ENCODE results near the gene PPP1R9A.

PPP1R9A gene

DNA sequence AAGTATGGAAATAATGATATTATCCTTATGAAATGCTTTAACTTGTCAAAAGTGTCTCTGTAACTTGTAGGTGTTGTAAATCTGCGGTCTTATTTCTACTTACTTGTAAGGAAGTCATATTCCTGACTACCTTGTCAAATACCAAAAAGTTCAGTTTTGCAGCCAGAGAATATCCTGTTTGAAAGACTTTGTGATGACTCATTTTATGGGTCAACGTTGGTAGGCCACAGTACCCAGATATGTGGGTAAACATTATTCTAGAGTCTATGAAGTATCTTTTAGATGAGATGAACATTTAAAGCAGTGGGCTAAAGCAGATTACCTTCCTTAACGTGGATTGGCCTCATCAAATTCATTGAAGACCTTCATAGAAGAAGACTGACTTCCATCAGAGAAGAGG, 195.3 kb downstream of the PPP1R9A start:
- no peak for DNase-seq

- DNase-seq = no peak
Measured at GRCh38 chr7:95104739-95105138, 197.3 kb downstream of the PPP1R9A start.

DNA sequence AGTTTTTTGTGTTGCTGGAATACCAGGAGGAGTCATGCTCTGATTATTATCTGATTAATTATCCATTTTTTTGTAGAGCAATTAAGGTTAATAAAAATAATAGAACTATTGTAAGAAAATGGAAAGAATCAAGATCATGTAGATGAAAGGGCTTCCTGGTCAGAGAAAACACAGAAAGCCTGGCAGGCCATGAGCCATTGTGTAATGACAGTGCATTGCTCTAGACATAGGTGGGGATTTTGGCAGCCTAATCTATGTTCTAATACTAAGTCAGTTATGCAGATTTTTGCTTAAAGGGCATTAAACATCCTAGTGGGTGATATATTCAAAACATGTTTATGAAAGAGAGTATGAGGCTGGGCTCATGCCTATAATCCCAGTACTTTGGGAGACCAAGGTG, 198.2 kb downstream of the PPP1R9A start:
- no peak for DNase-seq

DNA sequence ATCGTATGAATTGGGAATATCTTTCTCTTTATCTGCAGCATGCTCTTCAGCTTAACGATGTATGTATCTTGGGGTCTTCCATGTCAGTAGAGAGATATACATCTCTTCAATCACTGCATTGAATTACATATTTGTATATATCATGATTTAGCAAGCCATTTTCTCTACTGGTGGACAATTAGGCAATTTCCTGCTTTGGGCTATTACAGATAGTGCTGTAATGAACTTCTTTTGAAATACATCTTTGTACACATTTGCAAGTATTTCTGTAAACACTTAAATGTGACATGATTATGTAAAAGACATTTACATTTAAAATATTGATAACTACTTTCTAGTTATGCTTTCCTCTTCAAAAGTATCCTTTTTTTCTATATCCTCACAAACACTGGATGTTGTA, 199.0 kb downstream of the PPP1R9A start:
- no peak for DNase-seq

GRCh38 chr7:95110707-95111106, 203.3 kb downstream of the PPP1R9A start:
- DNase-seq = no peak

DNA sequence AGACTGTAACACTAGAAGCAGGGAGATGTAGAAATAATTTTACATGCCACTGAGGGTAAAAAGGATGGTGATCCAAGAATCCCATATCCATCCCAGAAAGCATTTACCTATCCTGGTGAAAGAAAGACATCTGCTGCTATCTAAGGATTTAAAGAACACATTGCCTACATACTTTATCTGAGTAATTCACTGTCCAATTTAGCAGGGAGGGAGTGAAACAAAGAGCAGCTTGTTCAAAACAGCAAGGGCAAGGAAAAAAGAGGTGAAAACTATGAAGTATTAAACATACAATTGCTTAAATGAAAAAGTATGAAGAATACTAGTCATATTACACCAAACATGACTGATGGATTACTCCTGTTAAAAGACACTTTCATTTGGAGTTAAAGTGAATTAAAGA, 206.2 kb downstream of the PPP1R9A start:
- DNase-seq = no peak

DNA sequence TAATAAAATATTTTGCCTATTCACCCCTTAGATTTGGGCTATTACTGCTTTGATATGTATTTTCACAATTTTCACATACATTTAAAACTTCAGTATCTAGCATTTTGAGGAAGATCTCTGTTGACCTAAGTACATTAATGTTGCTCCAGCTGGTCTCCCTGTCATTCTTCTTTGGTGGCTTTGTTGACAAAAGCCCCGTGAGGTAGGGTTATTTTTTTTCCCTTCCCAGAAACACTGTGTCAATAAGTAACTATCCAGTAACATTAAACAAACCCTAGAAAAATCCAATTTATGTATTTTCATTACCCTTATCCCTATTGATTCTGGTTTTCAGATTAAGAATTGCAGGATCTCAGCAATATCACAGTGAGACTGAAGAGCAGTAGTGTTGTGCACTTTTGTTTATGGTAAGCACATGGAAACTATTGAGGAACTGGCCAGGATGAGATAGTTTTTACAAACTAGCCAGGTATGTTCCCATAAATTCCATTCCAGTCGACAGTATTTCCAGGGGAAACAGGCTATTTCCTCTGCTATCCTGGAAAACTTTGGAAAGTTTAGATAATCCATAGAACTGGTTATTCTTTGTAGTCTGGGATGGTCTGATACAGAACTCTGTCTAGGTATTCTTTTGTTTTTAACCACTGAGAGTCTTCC, 218.8 kb downstream of the PPP1R9A start:
- DNase-seq = no peak

DNA sequence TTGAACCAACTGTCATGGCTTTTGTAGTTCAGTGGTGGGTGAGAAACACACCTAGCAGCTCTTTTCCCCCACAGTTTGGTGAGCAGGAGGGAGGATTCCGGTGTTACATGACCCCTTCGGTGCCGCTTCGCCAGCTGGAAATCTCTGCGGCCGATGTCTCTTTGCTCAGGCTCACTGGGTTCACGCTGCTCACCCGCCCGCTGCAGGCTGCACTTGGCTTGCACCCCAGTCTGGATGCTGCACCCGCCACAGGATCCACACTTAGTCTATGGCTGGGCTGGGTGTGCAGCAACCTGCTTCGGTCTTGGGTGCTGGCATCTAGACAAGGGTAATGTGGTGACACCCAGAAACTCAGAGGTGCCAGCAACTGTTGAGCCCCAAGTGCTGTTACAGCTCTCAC, 225.1 kb downstream of the PPP1R9A start:
- DNase-seq = no peak

- DNase-seq = no peak
Measured at GRCh38 chr7:95139922-95140321, 232.5 kb downstream of the PPP1R9A start.

DNA sequence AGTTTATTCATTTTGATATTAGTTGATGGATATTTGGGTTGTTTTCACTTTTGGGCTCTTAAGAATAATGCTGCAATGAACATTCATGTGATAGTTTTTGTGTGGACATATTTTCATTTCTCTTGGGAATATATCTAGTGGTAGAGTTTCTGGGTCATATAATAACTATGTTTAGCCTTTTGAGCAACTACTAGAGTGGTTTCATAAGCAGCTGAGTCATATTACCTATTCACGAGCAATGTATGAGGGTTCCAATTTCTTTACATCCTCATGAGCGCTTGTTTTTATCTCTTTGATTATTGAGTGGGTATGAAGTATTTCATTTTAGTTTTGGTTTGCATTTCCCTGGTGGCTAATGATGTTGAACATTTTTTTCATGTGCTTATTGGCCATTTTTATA, 234.4 kb downstream of the PPP1R9A start:
- DNase-seq = no peak

DNA sequence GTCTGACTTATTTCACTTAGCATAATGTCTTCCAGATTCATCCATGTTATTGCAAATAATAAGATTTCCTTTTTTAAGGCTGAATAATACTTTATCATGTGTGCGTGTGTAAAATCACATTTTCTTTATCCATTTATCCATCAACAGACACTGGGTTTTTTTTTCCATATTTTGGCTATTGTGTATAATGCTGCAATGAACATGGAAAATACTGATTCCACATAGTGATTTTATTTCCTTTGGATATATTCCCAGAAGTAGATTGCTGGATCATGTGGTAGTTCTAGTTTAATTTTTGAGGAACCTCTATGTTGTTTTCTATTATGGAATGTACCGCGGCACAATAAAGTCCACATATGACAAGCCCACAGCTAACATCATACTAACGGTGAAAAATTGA, 236.9 kb downstream of the PPP1R9A start:
- no peak for DNase-seq

DNA sequence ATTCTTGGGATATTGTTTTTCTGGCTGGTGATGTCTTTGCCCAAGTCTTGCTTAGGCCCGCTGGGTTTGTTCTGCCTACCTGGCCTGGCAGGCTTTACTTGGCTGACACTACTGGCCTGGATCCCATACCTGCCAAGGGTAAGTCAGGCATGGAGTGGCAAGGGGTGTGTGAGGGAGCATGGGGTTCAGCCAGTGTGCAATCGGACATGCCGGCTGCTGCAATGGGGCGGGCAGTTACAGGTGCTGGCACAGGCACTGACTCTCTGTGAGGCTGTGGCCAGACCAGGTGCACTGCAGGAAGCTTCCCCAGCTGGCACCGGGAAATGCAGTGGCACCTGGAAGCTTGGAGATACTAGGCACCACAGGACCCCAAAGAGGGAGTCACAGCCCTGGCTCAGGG, 248.6 kb downstream of the PPP1R9A start:
- no peak for DNase-seq

DNA sequence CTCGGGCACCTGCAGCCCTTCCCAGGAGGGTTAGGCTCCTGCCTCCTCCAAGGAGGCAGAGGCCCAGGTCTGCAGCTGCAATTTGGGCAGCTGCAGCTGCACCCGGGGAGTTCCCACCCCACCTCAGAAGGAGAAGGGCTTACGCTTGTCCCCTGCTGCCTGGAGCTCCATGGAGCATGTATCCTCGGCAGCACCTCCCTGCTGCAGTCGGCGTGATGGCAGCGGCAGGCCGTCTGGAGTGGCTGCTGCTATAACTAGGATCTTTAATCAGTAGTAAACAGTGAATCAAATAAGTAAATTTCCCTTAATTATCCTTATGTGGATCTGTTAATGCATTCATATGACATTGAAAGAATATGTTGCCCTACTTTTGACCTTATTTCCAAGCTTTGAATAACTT, 250.0 kb downstream of the PPP1R9A start:
- DNase-seq = no peak

DNA sequence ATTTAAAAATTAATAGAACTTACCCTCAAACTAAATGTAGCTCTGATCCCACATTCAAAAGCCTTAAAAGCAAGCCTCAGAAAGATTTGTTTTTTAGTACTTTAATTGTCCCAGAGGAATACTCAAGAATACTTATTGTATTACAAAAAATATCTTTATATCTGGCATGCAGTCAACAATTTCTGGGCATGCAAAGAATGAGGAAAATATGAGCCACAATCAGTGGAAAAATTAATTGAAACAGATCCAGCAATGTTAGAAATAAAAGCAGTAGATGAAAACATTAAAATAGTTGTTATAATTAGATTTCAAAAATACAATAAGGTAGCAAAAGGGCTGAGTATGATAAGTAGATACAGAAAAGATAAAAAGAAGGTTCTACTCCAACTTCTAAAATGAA, 262.3 kb downstream of the PPP1R9A start:
- no peak for DNase-seq

- no peak for DNase-seq
Measured at GRCh38 chr7:95172420-95172819, 265.0 kb downstream of the PPP1R9A start.

GRCh38 chr7:95190515-95190914, 283.1 kb downstream of the PPP1R9A start:
- DNase-seq = no peak

GRCh38 chr7:95191795-95192194, 284.4 kb downstream of the PPP1R9A start:
- DNase-seq = no peak

DNA sequence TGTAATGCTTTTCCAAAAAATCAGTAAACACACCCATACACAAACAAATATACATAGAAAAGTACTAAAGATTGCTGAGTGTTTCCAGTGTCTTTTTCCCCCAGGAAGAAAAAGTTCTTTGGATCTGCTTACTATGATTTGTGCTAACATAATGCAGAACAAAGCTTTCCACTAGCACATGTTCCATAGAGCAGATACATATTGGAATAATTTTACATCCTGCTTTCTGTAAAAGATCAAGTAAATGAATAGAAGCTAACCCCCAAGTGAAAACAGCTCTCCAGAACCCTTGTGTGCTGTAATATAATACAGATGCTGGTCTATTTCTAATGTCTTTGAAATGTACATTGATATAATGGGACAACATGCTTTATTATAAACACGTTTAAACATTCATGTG, 291.5 kb downstream of the PPP1R9A start:
- no peak for DNase-seq

GRCh38 chr7:95199779-95200558, 292.6 kb downstream of the PPP1R9A start:
- no peak for DNase-seq

GRCh38 chr7:95200741-95201140, 293.3 kb downstream of the PPP1R9A start:
- no peak for DNase-seq

DNA sequence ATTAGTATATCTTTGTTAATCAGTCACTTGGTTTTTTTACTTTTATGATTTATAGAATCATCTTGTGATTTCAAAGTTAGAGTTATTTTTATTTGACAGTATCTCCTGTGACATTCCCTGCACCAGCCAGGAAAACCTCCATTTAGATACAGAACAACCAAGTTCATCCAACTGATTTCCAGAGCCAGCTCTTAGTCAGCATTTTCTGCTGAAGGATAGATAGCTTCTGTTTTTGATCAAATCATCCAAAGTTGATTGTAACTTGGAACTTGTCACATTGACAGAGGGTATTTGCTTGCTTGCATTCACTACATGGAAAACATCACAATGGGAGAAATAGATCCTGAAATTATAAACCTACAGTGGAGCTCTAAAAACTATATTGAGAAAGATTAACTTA, 294.3 kb downstream of the PPP1R9A start:
- no peak for DNase-seq

- DNase-seq = no peak
Measured at GRCh38 chr7:95204618-95205017, 297.2 kb downstream of the PPP1R9A start.

DNA sequence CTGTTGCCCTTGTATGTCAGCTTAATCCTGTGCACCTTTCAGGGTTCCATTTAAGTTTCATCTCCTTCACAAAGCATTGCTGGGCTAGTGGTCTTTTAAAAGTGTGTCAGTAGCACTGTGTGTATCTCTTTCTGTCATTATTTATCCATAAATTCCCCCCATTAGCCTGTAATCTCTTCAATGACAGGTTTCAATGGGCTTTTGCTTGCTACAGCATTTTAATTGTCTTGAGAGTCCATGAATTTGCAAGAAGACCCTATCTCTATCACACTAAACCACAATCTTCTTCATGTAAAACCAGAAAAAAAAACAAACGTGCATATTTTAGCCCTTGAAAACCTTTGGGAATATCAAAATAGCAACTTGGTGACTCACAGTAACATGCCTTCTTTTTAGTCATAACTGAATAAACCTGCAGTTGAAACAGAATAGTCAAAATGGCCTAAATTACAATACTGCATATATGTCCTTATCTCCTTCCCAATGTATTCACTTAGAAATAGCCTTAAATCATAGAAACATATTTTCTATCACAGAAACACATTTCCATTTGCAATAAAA, 298.4 kb downstream of the PPP1R9A start:
- no peak for DNase-seq

DNA sequence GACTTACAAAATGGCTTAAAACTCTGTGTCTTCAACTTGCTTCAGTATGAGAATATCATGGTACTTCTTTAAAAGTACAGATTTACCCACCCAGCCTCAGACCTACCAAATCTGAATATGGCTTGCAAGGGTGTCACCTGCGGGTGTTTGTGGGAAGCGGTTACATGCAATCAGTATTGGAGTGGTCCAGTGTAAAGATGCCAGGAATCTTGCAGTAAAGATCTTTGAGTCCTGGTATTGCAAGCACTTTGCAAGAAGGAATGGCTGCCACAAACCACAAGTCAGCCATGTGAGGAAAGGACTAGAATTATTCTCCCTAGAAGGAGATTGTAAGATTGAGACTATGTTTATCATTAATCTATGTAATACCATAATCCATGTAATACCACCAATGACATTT, 301.9 kb downstream of the PPP1R9A start:
- DNase-seq = no peak

DNA sequence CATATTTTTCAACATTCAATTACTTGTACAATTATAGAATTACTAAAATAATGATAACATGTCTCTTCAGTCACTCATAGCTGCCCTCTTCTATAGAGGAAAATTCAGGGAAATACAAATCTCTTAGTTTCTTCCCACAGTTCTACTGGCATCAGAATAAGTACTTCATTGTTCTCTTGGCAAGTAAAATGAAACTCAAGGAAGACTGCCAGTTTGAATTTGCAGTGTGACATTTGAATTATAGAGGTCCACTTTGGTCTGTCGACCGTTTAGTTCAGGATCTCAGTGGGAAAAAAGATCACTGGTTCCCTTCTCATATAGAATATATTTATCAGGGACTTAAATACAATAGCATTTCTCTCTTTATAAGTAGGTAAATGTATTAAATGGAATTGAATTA, 302.4 kb downstream of the PPP1R9A start:
- DNase-seq = no peak

Data from stimulated activated CD4-positive, alpha-beta T cell treated with anti-CD3 and anti-CD28 coated beads, Interleukin-12 subunit alpha, Interleukin-12 subunit beta, amount 100 ng/mL, for 4 hours (primary cell).